Stimulated activated CD8-positive, alpha-beta memory T cell treated with anti-CD3 and anti-CD28 coated beads, Interleukin-4, amount 100 ng/mL, for 1 hour (primary cell): Measurements from ENCODE around the gene SHLD1.
"Not testable (repeated sequence)": the region's sequence is repeated elsewhere in the genome, so short reads cannot be mapped to it uniquely, and the experiment has no call there.

Experiments
- DNase-seq, 2 donors: peaks; one replicate each; pipeline ENCODE4 v3.0.0-alpha.2; 2020; ENCODE audit warnings: low read depth in 2 of 2, low spot score in 1 of 2

SHLD1 gene

GRCh38 chr20:5735845-5736510, 14.2 kb upstream of the SHLD1 start:
- no peak for DNase-seq

- no peak for DNase-seq
Measured at GRCh38 chr20:5737619-5737953, 12.6 kb upstream of the SHLD1 start.

GRCh38 chr20:5737966-5738365, 12.2 kb upstream of the SHLD1 start:
- DNase-seq, result no peak

GRCh38 chr20:5740643-5741042, 9.6 kb upstream of the SHLD1 start:
- DNase-seq, result not testable (repeated sequence)

- DNase-seq, result no peak
Measured at GRCh38 chr20:5741089-5741488, 9.1 kb upstream of the SHLD1 start.

GRCh38 chr20:5742041-5742440, 8.2 kb upstream of the SHLD1 start:
- no peak for DNase-seq

- DNase-seq, result no peak
Measured at GRCh38 chr20:5745416-5746030, 4.7 kb upstream of the SHLD1 start.

- DNase-seq, result no peak
Measured at GRCh38 chr20:5746064-5746463, 4.1 kb upstream of the SHLD1 start.

GRCh38 chr20:5748246-5748645, 2.0 kb upstream of the SHLD1 start:
- no peak for DNase-seq

- DNase-seq, result not testable (repeated sequence)
Measured at GRCh38 chr20:5749512-5749951, 669 bp upstream of the SHLD1 start.

GRCh38 chr20:5751856-5752255, 1.7 kb downstream of the SHLD1 start:
- no peak for DNase-seq

GRCh38 chr20:5753814-5754213, 3.6 kb downstream of the SHLD1 start:
- DNase-seq, result no peak

GRCh38 chr20:5757949-5758348, 7.7 kb downstream of the SHLD1 start:
- no peak for DNase-seq

GRCh38 chr20:5766085-5766764, 16.0 kb downstream of the SHLD1 start:
- DNase-seq, result no peak

- no peak for DNase-seq
Measured at GRCh38 chr20:5767493-5768098, 17.4 kb downstream of the SHLD1 start.

- DNase-seq, result no peak
Measured at GRCh38 chr20:5770231-5770986, 20.2 kb downstream of the SHLD1 start.

- DNase-seq, result no peak
Measured at GRCh38 chr20:5770987-5771318, 20.8 kb downstream of the SHLD1 start.

- DNase-seq, result no peak
Measured at GRCh38 chr20:5772704-5773103, 22.5 kb downstream of the SHLD1 start.

- no peak for DNase-seq
Measured at GRCh38 chr20:5773589-5773988, 23.4 kb downstream of the SHLD1 start.

GRCh38 chr20:5776077-5776476, 25.9 kb downstream of the SHLD1 start:
- no peak for DNase-seq

GRCh38 chr20:5779071-5779900, 29.1 kb downstream of the SHLD1 start:
- no peak for DNase-seq
